Prostate gland (tissue), 2 donors: ENCODE results near the gene ZFAND2A.

Source experiments
- CTCF ChIP-seq, 4 experiments: fragments of 200-600 bp in 2 of 4; fragments of 450-650 bp in 2 of 4; sonication (generic) in 2 of 4; IDR thresholded peaks; 1 replicate in 3 of 4; 2 replicates in 1 of 4; pipeline ENCODE4 v1.5.1; 2016 to 2019; ENCODE audit warnings: antibody characterized with exemption in 4 of 4, mild to moderate bottlenecking in 2 of 4, moderate library complexity in 2 of 4
- POLR2A ChIP-seq: fragments of 450-650 bp; IDR thresholded peaks from one replicate; pipeline ENCODE4 v1.6.1; 2016; ENCODE audit warnings: antibody characterized with exemption, mild to moderate bottlenecking
- POLR2AphosphoS5 ChIP-seq: sonication (generic); formaldehyde crosslinking; IDR thresholded peaks from one replicate; pipeline ENCODE4 v1.6.1; 2017; ENCODE audit warnings: antibody characterized with exemption

DNA sequence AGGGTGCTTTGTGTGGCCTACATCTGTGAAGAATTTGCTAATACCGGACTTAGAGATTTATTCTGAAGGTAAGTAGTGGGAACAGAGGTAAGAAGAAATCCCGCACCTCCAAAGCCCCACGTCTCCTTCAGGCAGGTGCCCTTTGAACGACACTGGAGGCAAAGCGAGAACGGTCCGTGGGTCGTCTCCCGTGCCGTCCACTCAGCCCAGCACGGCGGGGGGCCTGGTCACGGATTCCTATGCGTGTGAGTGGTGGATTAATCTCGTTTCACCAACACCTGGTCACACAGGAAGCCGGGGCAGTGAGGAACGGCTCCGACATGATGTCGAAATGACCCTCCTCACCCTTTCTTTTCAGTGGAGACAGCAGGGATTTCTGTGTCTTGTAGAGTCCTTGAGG, 21.0 kb upstream of the ZFAND2A start:
- TF ChIP-seq POLR2AphosphoS5 (no peak), CTCF (IDR thresholded peaks at IDR 0.05) (no peak), POLR2A (no peak)
